Activated CD8-positive, alpha-beta memory T cell treated with anti-CD3 and anti-CD28 coated beads, Interleukin-2, amount 10 ng/mL, durations not matched to agents 7 days and 5 days (primary cell): Measurements from ENCODE around the gene SLC44A3. TPM values are rescaled to one million over a fixed set of nuclear protein-coding genes. Genes with fewer than 3 reads are reported as not detected.

Experiments
- ATAC-seq: fragments of 150-1000 bp; cut with Tn5 transposase; one replicate; pipeline ENCODE4 v1.10.0; 2021; ENCODE audit warnings: moderate library complexity
- CTCF ChIA-PET: fragments of 350-600 bp; sonication (Branson Sonifier 250); formaldehyde crosslinking; loops from one replicate; lab custom pipeline; 2021; ENCODE audit warnings: antibody characterized with exemption; lab: Charles Lee
- DNase-seq: peaks from one replicate; pipeline ENCODE4 v3.0.0-alpha.2; 2020
- H3K27ac Mint-ChIP-seq: one replicate; pipeline ENCODE4 v1.8.0; 2021; ENCODE audit warnings: mild to moderate bottlenecking, mixed read lengths
- H3K27me3 Mint-ChIP-seq: one replicate; pipeline ENCODE4 v1.8.0; 2021; ENCODE audit warnings: mixed read lengths
- H3K36me3 Mint-ChIP-seq: one replicate; pipeline ENCODE4 v1.8.0; 2021; ENCODE audit warnings: mild to moderate bottlenecking, mixed read lengths
- H3K4me1 Mint-ChIP-seq: one replicate; pipeline ENCODE4 v1.8.0; 2021; ENCODE audit warnings: mixed read lengths
- H3K4me3 Mint-ChIP-seq: one replicate; pipeline ENCODE4 v1.8.0; 2021; ENCODE audit warnings: mild to moderate bottlenecking, moderate library complexity, mixed read lengths
- H3K9me3 Mint-ChIP-seq: one replicate; pipeline ENCODE4 v1.8.0; 2022; ENCODE audit warnings: low read depth, mixed read lengths
- total RNA-seq, 2 experiments: library from RNA; stranded (reverse); gene quantifications; one replicate each; pipeline ENCODE4 v1.2.3, GENCODE V29; 2021

The SLC44A3 gene
- total RNA-seq, 2 experiments from 2014 or later = not detected

GRCh38 chr1:94894630-94895029, 74.5 kb downstream of the SLC44A3 start:
- Mint-ChIP-seq H3K4me3 (no peak overlapping the region), H3K36me3 (no peaks in the 10 kb centered on the region), H3K4me1 (no peaks in the 10 kb centered on the region), H3K27ac (no peak overlapping the region), H3K27me3 (peaks cover 10% of the 10 kb centered on the region), H3K9me3 (no peaks in the 10 kb centered on the region)
- no peak for DNase-seq
- no peak for ATAC-seq
- CTCF ChIA-PET = interaction anchor here (0.5 kb wide), 1 partner anchor 23 kb away, joined by 3 read pairs; no protein-coding TSS in a partner anchor

GRCh38 chr1:94895518-94895917, 75.4 kb downstream of the SLC44A3 start:
- ATAC-seq (no peak), DNase-seq (no peak)
- CTCF ChIA-PET = interaction anchor here (1.0 kb wide), 1 partner anchor 41 kb away, joined by 3 read pairs; no protein-coding TSS in a partner anchor
- Mint-ChIP-seq H3K4me3 (no peak overlapping the region), H3K9me3 (no peaks in the 10 kb centered on the region), H3K4me1 (no peaks in the 10 kb centered on the region), H3K36me3 (no peaks in the 10 kb centered on the region), H3K27me3 (peaks cover 10% of the 10 kb centered on the region), H3K27ac (no peak overlapping the region)

GRCh38 chr1:94898491-94899385, 78.6 kb downstream of the SLC44A3 start:
- CTCF ChIA-PET = no interaction called here

DNA sequence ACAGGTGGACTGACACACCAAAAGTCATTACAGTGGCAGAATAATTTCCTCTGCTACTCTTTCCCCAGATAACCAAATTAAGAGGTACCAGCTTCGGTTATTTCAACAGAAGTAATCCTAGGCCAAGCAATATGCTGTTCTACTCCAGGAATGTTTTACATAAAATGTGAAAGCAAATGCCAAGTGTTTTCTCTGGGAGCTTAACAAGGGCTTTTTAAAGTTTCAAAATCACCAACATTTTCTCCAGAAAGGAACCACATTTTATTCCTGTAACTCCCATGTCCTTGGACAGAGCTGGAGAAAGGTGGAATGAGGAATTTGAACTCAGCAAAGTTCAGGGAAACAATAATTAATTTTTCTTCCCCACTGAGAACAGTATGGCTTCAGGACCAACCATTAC, 79.6 kb downstream of the SLC44A3 start:
- Mint-ChIP-seq H3K4me1 (no peaks in the 10 kb centered on the region), H3K4me3 (no peak overlapping the region), H3K27me3 (peaks cover 9% of the 10 kb centered on the region), H3K9me3 (no peaks in the 10 kb centered on the region), H3K36me3 (no peaks in the 10 kb centered on the region), H3K27ac (no peak overlapping the region)
- ATAC-seq = no peak
- CTCF ChIA-PET = interaction anchor here (0.7 kb wide), 1 partner anchor 45 kb away, joined by 3 read pairs; no protein-coding TSS in a partner anchor
- no peak for DNase-seq

More at GRCh38 chr1:94898491-94899385, 78.6 kb downstream of the SLC44A3 start:
- DNase-seq (no peak), ATAC-seq (no peak)
- no peaks in the 10 kb centered on the region for H3K9me3 Mint-ChIP-seq
- H3K36me3 Mint-ChIP-seq = no peaks in the 10 kb centered on the region
- peaks cover 17% of the 10 kb centered on the region for H3K27me3 Mint-ChIP-seq
- H3K27ac Mint-ChIP-seq = no peak overlapping the region
- H3K4me3 Mint-ChIP-seq = no peak overlapping the region
- H3K4me1 Mint-ChIP-seq = no peaks in the 10 kb centered on the region

DNA sequence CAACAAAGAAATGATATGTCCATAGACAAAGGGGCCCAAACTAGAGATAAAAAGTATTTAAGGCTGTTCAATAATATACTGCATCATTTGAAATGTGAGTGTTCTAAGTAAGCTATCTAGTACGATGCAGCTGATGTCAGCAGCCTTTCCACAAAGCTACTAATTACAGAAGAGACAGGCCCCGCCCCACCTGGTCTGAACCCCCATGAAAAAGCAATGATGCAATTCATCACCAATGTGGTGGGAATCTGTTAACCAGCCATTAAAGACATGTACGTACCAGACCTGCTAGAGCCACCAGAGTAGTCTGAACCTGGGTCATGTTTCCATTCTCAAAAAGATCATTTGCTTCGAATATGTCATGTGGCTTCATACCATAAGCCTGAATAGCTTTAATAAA, 81.7 kb downstream of the SLC44A3 start:
- peaks cover 9% of the 10 kb centered on the region for H3K27me3 Mint-ChIP-seq
- H3K4me3 Mint-ChIP-seq = no peak overlapping the region
- H3K4me1 Mint-ChIP-seq = no peaks in the 10 kb centered on the region
- H3K36me3 Mint-ChIP-seq = no peaks in the 10 kb centered on the region
- DNase-seq (no peak), ATAC-seq (no peak)
- CTCF ChIA-PET = no interaction called here
- no peak overlapping the region for H3K27ac Mint-ChIP-seq
- no peaks in the 10 kb centered on the region for H3K9me3 Mint-ChIP-seq

DNA sequence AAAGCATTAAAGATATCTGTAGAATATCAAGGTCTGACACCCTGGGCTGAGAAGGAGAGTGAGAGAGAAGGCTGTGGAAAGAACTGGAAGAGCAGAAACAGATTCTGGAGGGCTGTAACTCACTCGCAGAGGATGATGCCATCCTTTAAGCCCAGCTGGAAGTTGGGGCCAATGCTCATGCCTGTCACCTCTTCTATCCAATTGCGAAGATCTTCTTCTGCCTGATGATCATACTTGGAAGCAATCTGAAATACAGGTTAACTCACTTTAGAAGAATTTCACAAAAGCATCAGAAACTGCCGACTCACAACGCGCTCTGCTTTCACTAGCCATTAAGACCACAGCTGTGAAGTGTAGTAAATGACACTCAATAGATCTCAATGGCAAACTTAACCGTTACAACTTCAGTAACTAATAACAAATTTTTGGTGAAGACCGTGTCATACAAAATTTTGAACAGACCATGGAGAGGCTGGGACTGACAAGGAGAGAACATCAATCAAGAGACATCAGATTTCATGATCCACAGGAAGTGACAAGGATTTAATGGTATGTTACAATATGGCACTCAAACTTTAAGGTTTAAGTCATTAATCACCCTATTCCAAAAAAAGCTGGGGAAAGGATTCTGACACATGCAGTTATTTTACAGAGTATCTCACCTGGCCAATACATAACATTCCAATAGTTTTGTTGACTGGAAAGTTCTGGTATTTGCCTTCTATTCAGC, 83.3 kb downstream of the SLC44A3 start:
- H3K36me3 Mint-ChIP-seq = no peaks in the 10 kb centered on the region
- CTCF ChIA-PET = interaction anchor here (1.2 kb wide), 1 partner anchor 140 kb away, joined by 3 read pairs; no protein-coding TSS in a partner anchor
- H3K9me3 Mint-ChIP-seq = no peaks in the 10 kb centered on the region
- H3K4me3 Mint-ChIP-seq = no peak overlapping the region
- H3K27me3 Mint-ChIP-seq = peaks cover 9% of the 10 kb centered on the region
- H3K27ac Mint-ChIP-seq = no peak overlapping the region
- ATAC-seq (no peak), DNase-seq (no peak)
- H3K4me1 Mint-ChIP-seq = no peaks in the 10 kb centered on the region

DNA sequence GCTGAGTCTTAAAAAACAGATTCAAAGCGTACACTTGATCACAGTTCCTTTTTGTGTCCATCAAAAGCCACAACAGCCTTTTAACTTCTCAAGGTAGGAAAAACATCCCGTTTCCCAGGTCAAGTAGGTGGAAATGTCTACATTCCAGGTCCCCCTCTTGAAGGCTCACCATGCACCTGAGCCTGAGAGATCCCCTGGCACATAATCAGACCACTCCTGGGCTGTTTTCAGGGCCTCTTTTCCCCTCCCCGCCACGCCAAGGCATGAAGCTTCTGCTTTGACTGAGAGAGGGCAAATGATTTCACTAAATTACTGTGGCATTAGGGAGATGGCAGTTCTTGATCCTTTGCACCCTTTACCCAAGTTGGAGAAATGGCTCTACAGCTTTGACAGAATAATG, 85.0 kb downstream of the SLC44A3 start:
- Mint-ChIP-seq H3K36me3 (peaks cover 1% of the 10 kb centered on the region), H3K4me3 (no peak overlapping the region), H3K27me3 (peaks cover 7% of the 10 kb centered on the region), H3K27ac (no peak overlapping the region), H3K9me3 (no peaks in the 10 kb centered on the region), H3K4me1 (no peaks in the 10 kb centered on the region)
- DNase-seq (no peak), ATAC-seq (no peak)
- CTCF ChIA-PET = no interaction called here

DNA sequence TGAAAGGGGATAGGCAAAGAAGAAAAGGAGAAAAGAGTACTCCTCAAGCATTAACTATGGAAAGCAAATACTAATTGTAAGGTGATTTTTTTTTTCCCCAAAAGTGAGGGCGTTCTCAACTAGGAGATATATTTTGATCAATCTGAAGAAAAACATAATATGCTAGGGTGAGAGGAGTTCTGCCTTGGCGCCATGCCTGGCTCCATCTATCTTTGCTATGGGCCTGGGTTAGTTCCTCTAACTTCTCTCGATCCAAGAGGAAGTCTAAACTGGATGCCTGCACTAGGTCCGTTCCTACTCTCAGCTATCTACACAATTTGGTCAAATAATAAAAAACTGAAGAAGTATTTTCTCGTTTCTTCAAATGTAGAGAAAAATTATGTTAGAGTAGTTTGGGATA, 86.2 kb downstream of the SLC44A3 start:
- Mint-ChIP-seq H3K4me1 (no peaks in the 10 kb centered on the region), H3K4me3 (no peak overlapping the region), H3K27me3 (peaks cover 4% of the 10 kb centered on the region), H3K9me3 (no peaks in the 10 kb centered on the region), H3K27ac (no peak overlapping the region), H3K36me3 (peaks cover 1% of the 10 kb centered on the region)
- DNase-seq (no peak), ATAC-seq (no peak)
- CTCF ChIA-PET = no interaction called here

DNA sequence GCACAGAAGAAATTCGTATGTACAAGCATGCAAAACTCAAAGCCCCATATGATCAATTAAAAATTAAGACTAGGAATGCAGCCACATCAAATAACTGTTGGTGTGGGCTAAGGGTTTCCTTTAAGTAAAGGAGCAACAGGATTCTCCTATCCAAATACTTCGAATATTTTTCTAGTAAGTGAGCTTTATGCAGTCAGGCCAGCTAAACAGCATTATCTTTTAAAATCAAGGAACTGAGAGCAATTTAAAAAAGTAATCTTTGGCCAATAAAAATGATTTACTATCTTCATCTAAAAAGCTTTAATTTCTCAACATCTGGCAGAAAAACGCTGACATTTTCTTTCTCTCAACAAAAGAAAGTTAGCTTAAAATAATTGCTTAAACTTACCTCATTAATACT, 87.0 kb downstream of the SLC44A3 start:
- DNase-seq (no peak), ATAC-seq (no peak)
- Mint-ChIP-seq H3K27me3 (peaks cover 4% of the 10 kb centered on the region), H3K36me3 (peaks cover 1% of the 10 kb centered on the region), H3K4me1 (no peaks in the 10 kb centered on the region), H3K27ac (no peak overlapping the region), H3K4me3 (no peak overlapping the region), H3K9me3 (no peaks in the 10 kb centered on the region)
- CTCF ChIA-PET = no interaction called here

- DNase-seq (no peak), ATAC-seq (no peak)
- Mint-ChIP-seq H3K4me1 (no peaks in the 10 kb centered on the region), H3K27me3 (peaks cover 2% of the 10 kb centered on the region), H3K36me3 (peaks cover 1% of the 10 kb centered on the region), H3K27ac (no peak overlapping the region), H3K4me3 (no peak overlapping the region), H3K9me3 (no peaks in the 10 kb centered on the region)
- CTCF ChIA-PET = no interaction called here
Observed at GRCh38 chr1:94908190-94908589, 88.0 kb downstream of the SLC44A3 start.

DNA sequence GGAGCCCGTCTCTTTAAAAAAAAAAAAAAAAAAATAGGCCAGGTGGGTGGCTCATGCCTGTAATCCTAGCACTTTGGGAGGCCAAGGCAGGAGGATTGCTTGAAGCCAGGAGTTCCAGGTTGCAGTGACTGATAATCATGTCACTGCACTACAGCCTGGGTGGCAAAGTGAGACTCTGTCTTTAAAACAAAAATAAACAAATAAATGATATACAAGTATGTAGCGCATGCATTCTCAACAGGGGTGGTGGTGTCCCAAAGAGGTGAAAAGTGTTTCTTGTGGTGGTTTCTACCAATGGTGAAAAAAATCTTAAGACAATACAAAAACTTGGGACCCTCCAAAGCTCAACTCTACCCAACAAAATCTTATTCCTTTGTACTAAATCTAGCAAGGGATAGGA, 88.8 kb downstream of the SLC44A3 start:
- CTCF ChIA-PET = no interaction called here

DNA sequence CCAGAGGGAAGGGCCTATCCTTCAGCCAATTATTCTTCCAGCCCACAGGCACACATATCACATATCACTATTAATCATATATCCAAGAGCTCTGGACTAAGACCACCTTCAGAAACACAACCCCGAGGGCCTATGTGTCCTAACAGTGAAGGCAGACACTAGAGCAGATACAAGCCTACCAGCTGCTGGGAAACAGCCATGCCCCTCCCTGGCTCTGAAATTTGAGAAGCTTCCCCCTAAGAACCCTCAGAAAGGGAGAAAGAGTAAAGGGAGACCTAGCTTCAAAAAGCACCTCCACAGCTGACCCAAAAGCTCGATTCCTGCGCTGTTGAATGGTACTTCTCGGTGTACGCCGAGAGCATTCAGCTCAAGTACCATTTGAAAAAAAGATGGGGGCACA, 89.3 kb downstream of the SLC44A3 start:
- H3K27ac Mint-ChIP-seq = no peak overlapping the region

More for the DNA sequence above, 88.8 kb downstream of the SLC44A3 start:
- H3K4me3 Mint-ChIP-seq = no peak overlapping the region
- no peaks in the 10 kb centered on the region for H3K9me3 Mint-ChIP-seq
- no peak for ATAC-seq
- peaks cover 1% of the 10 kb centered on the region for H3K36me3 Mint-ChIP-seq
- H3K27ac Mint-ChIP-seq = no peak overlapping the region
- no peak for DNase-seq
- H3K27me3 Mint-ChIP-seq = peaks cover 4% of the 10 kb centered on the region
- H3K4me1 Mint-ChIP-seq = no peaks in the 10 kb centered on the region

DNA sequence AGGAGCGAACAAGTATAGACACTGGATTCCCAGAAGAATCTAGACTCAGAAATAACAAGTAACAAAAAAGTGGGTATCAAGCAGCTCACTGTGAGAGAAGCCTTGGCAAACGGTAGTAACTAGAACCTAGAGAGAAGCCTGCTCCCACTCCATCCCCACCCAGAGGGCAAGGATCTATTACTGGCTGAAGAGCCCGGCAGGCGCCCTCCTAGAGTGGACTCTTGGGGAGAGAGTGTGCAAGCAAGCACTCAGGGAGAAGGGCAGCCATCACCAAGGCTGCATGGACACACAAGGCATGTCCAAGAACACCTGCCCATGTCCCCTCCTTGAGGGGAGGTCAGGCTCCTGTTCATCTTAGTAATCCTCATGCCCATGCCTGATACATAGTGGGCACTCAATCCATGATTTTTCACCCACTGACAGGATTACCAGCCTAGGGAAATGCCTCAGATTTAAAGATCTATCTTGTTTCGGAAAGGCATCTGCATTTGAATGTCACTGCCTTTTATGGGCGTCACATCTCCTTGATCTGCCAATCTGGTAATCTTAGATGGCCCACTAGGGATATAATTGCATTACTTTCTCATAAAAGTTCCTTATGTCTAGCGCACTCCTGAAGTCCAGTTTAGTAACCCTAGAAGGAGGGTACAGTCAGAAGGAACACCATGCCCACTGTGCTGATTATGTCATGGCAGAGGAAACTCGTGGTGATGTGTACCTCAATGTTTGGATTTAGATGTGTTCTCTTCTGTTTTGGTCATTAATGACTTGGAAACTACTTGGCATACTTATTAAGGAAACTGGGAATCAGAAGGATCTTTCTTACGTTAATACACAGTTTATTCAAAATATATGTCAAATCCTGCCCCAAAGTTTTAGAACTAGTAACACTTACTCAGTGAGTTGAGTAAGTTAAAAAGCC, 92.4 kb downstream of the SLC44A3 start:
- Mint-ChIP-seq H3K27me3 (peaks cover 4% of the 10 kb centered on the region), H3K4me3 (no peak overlapping the region), H3K9me3 (no peaks in the 10 kb centered on the region), H3K27ac (no peak overlapping the region), H3K4me1 (no peaks in the 10 kb centered on the region), H3K36me3 (peaks cover 1% of the 10 kb centered on the region)
- ATAC-seq (no peak), DNase-seq (no peak)
- CTCF ChIA-PET = no interaction called here

More for the DNA sequence above, 89.3 kb downstream of the SLC44A3 start:
- ATAC-seq (no peak), DNase-seq (no peak)
- H3K9me3 Mint-ChIP-seq = no peaks in the 10 kb centered on the region
- CTCF ChIA-PET = no interaction called here
- peaks cover 1% of the 10 kb centered on the region for H3K36me3 Mint-ChIP-seq
- no peak overlapping the region for H3K4me3 Mint-ChIP-seq
- no peaks in the 10 kb centered on the region for H3K4me1 Mint-ChIP-seq
- peaks cover 4% of the 10 kb centered on the region for H3K27me3 Mint-ChIP-seq
